GM21381 (cell line): ENCODE data around the gene FUT4.
"Not testable (repeated sequence)": the region's sequence is repeated elsewhere in the genome, so short reads cannot be mapped to it uniquely, and the experiment has no call there.

Experiments used
- ATAC-seq: cut with Tn5 transposase; IDR thresholded peaks from one replicate; pipeline ENCODE4 v1.9.1; 2021; ENCODE audit warnings: mild to moderate bottlenecking, moderate library complexity; ENCODE audit not compliant: unreplicated experiment

FUT4 gene

DNA sequence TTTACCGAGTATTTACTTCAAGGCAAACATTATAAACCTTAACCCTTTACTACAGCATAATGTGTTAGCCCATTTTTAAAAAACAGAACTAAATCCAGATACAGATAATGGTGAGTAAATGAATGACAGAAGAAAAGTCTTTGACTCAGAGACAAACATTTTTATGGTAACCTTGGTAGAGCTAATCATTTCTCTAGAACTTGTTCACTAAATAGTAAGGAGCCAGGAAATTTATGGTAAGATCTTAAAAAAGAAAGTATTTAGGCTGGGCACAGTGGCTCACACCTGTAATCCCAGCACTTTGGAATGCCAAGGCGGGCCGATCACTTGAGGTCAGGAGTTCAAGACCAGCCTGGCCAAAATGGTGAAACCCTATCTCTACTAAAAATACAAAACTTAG, 11.5 kb upstream of the FUT4 start:
- no peak for ATAC-seq

- ATAC-seq, result no peak
Observed at GRCh38 chr11:94533206-94533605, 10.5 kb upstream of the FUT4 start.

DNA sequence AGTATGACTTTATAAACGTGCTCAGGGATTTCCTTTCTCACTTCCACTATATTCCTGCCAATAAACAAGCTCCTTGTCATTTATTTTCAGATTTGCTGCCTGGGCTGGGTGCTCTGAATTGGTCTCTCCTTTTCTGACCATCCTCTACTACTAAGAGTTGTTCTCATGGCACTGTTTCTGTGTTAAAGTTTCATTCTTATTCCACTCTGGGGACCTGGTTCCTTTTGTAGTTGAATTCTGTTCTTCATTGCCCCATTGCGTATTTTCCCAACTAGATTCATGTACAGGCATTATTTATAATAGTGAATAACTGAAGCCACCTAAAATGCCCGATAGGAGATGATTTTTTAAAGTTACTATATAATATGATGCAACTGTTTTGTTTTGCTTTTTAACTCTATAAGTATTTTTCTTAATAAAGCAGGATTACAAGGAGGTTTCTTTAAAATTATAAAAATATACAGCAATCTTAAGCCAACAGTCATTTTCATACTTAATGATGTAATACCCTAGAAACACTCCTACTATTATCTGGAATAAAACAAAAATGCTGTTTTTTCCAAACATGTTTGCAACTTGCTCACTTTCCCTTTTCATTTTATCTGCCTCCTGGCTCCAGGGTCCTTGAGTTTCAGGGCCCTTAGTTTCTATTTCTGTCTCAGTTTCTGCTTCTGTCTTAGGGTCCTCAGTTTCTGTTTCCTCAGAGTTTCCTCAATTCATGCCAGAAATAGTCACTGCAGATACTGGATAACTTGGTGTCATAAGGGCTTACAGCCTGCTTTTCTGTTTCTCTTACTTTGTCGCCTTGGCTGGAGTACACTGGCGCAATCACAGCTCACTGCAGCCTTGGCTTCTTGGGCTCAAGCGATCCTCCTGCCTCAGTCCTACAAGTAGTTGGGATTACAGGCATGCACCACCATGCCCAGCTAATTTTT, 9.8 kb upstream of the FUT4 start:
- no peak for ATAC-seq

DNA sequence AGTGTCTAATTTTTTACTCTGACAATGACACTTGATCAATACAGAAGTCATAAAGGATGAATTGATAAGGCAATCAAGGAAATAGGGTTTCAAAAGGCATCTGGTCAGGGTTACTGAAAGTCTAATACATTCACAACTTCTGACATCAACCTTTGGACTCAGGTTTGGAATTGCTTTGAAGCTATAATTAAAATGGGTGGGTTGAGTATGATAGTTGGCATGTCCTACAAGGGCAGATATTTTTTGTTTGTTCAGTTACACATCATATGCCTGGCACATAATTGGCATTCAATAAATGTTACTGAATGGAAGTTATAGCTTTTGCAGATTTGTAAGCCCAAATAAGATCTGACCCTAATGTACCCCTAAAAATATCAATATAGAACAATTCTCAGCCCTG, 7.3 kb upstream of the FUT4 start:
- no peak for ATAC-seq

- no peak for ATAC-seq
Observed at GRCh38 chr11:94537031-94537600, 6.6 kb upstream of the FUT4 start.

DNA sequence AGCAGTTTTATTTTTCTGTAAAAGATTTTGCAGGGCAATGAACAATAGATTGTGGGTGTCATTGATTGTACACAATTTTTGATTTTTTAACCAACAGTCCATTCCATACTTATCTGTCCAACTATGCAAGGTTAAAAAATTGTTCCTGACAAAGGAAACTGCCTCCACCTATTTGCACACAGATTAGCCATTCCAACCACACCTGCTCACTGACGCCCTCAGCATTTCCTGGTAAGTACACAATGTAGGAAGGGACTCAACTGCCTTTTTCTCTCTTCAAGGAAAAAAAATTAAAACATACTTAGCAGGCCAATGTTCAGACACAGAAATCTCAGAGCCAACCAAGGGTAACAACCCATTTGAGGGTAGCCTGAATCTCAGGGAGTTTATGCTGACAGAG, 4.3 kb upstream of the FUT4 start:
- ATAC-seq, result no peak

GRCh38 chr11:94544646-94545263, 1.0 kb downstream of the FUT4 start:
- peak; percentile 7 for ATAC-seq

- no peak for ATAC-seq
Observed at GRCh38 chr11:94545264-94546161, 1.8 kb downstream of the FUT4 start.

DNA sequence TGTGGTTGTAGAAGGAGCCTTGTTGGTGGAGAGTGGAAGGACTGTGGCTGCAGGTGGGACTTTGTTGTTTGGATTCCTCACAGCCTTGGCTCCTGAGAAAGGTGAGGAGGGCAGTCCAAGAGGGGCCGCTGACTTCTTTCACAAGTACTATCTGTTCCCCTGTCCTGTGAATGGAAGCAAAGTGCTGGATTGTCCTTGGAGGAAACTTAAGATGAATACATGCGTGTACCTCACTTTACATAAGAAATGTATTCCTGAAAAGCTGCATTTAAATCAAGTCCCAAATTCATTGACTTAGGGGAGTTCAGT, 2.4 kb downstream of the FUT4 start:
- ATAC-seq, result no peak

- ATAC-seq, result no peak
Observed at GRCh38 chr11:94546886-94547285, 3.2 kb downstream of the FUT4 start.

GRCh38 chr11:94549146-94549545, 5.4 kb downstream of the FUT4 start:
- no peak for ATAC-seq

GRCh38 chr11:94550513-94550912, 6.8 kb downstream of the FUT4 start:
- ATAC-seq, result no peak

DNA sequence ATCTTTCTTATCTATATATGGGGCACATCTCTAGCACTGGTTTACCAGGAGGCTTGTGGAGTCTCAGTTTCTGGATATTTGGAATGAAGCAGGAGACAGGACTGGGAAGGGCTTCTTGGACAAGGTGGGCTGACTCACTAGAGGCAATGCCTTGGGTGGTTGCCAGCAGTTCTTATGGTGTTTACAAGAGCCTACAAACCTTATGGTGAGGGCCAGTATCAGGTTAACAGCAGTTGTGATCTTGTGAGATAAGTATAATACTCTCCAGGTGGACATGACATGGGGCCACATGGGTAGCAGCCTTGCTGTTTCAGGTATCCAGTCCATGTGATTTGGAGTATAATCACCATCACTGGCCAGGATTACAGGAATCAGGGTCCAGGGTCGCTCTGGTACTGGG, 10.2 kb downstream of the FUT4 start:
- no peak for ATAC-seq

DNA sequence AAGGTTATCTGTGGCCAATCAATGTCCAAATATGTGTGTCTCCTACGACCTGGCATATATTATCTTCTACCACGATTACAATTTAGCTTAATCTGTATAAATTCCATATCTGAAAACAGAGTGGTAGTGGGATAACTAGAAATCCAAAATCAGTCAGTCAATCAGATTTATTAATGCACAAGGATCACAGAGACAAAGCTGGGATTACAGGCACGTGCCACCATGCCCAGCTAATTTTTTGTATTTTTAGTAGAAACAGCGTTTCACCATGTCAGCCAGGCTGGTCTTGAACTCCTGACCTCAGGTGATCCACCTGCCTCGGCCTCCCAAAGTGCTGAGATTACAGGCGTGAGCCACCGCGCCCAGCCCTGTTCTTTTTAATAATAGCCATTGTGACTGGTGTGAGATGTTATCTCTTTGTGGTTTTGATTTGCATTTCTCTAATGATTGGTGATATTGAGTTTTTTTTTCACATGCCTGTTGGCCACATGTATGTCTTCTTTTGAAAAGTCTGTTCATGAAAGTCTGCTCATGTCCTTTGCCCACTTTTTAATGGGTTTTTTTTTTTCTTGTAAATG, 12.1 kb downstream of the FUT4 start:
- not testable (repeated sequence) for ATAC-seq

GRCh38 chr11:94557421-94557820, 13.7 kb downstream of the FUT4 start:
- no peak for ATAC-seq

DNA sequence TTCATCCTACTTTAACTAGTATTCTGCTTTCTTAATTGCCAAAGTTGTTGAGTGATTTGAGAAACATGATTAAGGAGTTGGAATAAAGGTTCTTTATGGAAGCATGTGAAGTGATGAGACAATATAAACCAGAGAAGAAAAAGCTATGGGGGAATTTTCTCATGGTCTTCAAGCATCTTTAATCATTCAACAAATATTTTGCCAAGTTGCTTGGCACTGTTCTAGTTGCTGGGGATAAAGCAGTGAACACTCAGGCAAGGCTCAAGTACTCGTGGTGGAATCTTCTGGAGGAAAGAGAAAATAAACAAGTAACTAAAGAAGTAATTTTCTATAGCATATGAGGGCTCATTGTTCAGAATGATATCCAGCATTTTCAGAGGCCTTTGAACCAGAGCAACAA, 14.3 kb downstream of the FUT4 start:
- ATAC-seq, result peak; percentile 12

GRCh38 chr11:94558468-94558867, 14.7 kb downstream of the FUT4 start:
- peak; percentile 44 for ATAC-seq

- no peak for ATAC-seq
Observed at GRCh38 chr11:94558932-94559331, 15.2 kb downstream of the FUT4 start.

DNA sequence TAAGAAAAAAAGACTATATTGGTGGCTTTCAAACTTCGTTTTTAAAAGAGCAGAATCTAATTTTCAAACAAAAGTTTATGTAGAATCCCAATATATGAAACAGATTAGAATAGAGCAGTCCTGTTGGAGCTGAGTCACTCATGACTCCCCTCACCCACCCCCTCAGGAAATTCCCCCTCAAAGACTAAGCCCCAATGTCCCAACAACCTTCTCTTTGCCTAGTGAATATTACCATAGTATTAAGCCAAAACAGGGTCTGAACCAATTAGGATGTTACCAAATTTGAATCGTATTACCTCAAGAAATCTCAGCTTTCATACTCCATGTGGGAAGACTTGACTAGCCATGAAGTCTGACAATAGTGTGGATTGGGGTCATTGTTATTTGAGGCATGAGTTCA, 15.6 kb downstream of the FUT4 start:
- no peak for ATAC-seq

DNA sequence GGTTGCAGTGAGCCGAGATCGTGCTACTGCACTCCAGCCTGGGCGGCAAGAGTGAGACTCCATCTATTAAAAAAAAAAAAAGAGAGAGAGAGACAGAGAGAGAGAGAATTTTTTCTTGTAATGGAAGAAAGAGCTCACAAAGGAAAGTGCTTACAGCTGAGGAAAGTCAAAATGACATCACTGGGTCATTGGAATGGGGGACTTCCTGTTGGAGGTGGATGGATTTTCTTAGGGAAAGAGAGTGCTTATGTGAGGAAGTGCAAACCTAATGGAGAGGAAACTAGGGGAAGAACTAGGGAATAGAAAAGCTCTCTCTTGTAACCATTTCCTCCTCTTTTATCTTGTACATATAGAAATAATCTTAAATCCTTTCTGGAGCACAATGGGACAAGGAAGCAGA, 17.1 kb downstream of the FUT4 start:
- ATAC-seq, result no peak
